Left renal cortex interstitium (tissue), 4 donors: ENCODE data around the gene P2RY8. TPM values are rescaled to one million over a fixed set of nuclear protein-coding genes. Genes with fewer than 3 reads are reported as not detected.
"Not testable (repeated sequence)": the region's sequence is repeated elsewhere in the genome, so short reads cannot be mapped to it uniquely, and the experiment has no call there.

Experiments
- DNase-seq, 4 donors: peaks; one replicate each; pipeline ENCODE4 v3.0.0-alpha.2; 2013; ENCODE audit warnings: low read depth in 4 of 4, low spot score in 2 of 4, missing footprints in 1 of 4
- polyA plus RNA-seq, 4 donors: library from polyadenylated mRNA; unstranded; fragments of 120-200 nt; gene quantifications; one replicate each; pipeline ENCODE4 v1.2.1, GENCODE V29; 2013; ENCODE audit not compliant: insufficient read length in 4 of 4

The P2RY8 gene
- polyA plus RNA-seq, 4 donors = 0.99 to 1.6 (median 1.4) TPM

DNA sequence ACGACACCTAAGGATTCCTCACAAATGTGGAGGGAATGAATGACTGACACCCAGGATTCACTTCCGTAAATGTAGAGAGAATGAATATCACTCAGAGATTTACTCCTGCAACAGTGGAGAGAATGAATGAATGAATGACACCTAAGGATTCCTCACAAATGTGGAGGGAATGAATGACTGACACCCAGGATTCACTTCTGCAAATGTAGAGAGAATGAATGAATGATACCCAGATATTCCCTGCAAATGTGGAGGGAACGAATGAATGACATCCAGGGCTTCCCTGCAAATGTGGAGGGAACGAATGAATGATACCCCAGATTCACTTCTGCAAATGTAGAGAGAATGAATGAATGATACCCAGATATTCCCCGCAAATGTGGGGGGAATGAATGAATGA, 47.6 kb downstream of the P2RY8 start:
- DNase-seq = not testable (repeated sequence)

- no peak for DNase-seq
These were observed 48.2 kb downstream of the P2RY8 start for GRCh38 chrX:1488745-1489144.

- no peak for DNase-seq
These were observed 48.8 kb downstream of the P2RY8 start for GRCh38 chrX:1488141-1488540.

DNA sequence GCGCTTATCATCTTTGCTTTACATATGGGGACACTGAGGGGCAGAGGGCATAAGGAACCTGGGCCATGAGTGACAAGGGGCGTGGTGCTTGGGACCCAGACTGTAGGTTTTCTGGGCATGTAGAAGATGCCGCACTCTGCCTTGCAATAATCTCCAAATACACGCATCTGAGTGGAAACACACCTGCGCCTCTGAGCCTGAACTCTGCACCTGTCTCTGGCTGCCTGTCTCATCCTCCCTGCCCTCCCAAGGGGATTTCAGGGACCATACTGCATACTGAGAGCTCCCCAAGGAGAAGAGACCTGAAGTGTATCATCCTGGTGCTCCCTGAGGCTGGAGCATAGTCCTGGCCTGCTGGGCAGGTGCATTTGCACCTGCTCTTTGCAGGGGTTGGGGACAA, 49.6 kb downstream of the P2RY8 start:
- DNase-seq = no peak

- no peak for DNase-seq
These were observed 50.1 kb downstream of the P2RY8 start for GRCh38 chrX:1486749-1487361.

GRCh38 chrX:1486177-1486576, 50.8 kb downstream of the P2RY8 start:
- no peak for DNase-seq

DNA sequence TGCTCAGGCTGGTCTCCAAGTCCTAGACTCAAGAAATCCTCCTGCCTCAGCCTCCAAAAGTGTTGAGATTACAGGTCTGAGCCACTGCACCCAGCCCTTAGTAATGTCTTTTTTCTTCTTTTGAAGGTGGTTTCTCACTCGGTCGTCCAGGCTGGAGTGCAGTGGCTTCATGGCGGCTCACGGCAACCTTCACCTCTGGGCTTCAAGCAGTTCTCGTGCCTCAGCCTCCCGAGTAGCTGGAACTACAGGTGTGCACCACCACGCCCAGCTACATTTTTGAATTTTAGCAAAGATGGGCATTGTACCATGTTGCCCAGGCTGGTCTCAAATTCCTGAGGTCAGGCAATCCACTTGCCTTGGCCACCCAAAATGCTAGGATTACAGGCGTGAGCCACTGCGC, 52.0 kb downstream of the P2RY8 start:
- DNase-seq = no peak

GRCh38 chrX:1484638-1485019, 52.4 kb downstream of the P2RY8 start:
- DNase-seq = no peak

DNA sequence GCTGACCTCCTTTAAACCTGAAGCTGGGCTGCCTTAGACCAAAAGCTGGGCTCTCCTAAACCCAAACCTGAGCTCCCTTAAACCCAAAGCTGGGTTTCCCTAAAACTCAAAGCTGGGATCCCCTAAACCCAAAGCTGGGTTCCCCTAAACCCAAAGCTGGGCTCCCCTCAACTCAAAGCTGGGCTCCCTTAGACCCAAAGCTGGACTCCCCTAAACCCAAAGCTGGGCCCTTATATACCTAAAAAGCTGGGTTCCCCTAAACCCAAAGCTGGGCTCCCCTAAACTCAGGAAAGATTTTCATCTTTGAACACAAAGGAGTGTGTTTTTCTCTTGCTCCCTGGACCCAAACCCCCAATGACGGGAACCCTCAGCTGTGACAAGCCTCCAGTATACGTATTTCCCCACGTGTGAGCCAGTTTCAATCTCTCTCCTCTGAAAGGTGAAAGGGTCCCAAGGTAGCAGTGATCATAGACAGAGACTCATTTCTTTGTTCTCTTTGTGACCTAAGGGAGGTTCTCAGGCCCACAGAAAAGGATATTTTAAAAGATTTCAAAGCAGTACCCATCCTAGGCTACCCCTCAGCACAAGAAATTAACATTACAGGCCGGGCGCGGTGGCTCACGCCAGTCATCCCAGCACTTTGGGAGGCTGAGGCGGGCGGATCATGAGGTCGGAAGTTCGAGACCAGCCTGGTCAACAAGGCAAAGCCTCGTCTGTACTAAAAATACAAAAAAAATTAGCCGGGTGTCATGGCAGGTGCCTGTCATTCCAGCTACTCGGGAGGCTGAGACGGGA, 52.9 kb downstream of the P2RY8 start:
- DNase-seq = no peak

- not testable (repeated sequence) for DNase-seq
These were observed 54.5 kb downstream of the P2RY8 start for GRCh38 chrX:1482530-1482928.

GRCh38 chrX:1481636-1482529, 55.1 kb downstream of the P2RY8 start:
- DNase-seq = peak in 1 of 4 donors; percentile 29

DNA sequence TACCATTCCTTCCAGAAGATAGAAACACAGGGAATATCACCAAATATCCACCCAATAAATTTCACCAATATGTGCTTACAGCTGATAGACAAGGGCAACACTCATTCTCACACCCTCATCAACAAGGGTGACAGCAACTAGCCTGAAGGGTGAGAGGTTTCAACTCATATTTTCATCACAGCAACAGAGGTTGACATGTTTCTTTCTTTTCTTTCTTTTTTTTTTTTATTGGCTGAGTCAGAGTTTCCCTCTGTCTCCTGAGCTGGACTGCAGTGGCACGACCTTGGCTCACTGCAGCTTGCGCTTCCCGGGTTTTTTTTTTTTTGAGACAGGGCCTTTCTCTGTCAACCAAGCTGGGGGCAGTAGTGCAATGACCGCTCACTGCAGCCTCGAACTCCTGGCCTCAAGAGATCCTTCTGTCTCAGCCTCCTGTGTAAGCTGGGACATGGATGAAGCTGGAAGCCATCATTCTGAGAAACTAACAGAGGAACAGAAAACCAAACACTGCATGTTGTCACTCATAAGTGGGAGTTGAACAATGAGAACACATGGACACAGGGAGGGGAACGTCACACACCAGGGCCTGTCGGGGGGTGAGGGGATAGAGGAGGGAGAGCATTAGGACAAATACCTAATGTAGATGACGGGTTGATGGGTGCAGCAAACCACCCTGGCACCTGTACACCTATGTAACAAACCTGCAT, 56.8 kb downstream of the P2RY8 start:
- no peak for DNase-seq

- DNase-seq = no peak
These were observed 59.1 kb downstream of the P2RY8 start for GRCh38 chrX:1477801-1478458.

DNA sequence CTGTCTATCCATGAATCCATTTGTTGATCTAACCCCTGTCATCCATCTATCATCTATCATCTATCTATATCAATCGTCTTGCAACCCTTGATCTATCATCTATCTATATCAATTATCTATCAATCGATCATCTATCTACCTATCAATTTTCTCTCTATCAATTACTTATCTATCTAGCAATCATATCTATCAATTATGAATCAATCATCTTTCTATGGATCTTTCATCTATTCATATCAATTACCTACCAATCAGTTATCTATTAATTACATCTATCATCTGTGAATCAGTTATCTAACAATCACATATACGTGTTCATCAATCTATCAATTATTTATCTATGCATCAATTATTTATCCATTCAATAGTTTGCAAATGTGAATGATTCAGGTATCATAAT, 59.8 kb downstream of the P2RY8 start:
- no peak for DNase-seq

DNA sequence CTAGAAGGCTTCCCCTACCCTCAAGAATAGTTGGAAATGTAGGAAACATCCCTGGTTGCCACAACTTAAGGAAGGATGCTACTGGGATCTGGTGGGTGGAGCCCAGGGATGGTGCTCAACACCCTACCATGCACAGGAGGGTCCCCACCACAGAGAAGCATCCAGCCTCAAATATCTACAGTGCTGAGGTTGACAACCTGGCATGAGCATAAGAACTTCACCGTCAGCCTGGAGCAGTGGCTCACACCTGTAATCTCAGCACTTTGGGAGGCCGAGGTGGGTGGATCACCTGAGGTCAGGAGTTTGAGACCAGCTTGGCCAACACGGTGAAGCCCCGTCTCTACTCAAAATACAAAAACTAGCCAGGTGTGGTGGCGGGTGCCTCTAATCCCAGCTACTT, 60.3 kb downstream of the P2RY8 start:
- no peak for DNase-seq

DNA sequence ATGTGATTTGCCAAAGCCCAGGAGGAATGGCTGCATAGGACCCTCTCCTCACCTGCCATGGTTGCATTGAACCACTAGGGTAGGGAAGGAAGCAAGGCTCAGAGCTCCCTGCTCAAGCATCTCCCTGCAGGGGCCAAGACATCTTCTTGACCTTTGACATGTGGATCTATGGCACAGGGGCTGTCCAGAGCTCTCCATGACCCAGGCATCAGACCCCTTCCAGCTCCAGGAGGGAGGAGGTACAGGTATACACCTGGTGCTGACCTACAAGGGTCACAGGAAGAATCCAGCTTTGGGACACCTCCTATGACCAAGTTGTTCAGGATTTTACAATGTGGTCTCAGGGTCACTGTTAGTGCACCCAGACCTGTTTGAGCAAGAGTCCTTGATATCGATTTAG, 61.1 kb downstream of the P2RY8 start:
- DNase-seq = no peak

GRCh38 chrX:1475481-1475880, 61.5 kb downstream of the P2RY8 start:
- DNase-seq = no peak

DNA sequence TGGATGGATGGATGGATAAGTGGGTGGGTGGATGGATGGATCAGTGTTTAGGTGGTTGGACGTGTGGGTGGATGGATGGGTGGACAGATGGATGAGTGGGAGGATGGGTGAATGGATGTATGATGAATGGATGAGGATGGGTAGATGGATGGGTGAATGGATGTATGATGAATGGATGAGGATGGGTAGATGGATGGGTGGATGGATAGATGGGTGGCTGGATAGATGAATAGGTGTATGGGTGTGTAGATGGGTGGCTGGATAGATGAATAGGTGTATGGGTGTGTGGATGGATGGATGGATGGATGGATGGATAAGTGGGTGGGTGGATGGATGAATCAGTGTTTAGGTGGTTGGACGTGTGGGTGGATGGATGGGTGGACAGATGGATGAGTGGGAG, 62.4 kb downstream of the P2RY8 start:
- not testable (repeated sequence) for DNase-seq

DNA sequence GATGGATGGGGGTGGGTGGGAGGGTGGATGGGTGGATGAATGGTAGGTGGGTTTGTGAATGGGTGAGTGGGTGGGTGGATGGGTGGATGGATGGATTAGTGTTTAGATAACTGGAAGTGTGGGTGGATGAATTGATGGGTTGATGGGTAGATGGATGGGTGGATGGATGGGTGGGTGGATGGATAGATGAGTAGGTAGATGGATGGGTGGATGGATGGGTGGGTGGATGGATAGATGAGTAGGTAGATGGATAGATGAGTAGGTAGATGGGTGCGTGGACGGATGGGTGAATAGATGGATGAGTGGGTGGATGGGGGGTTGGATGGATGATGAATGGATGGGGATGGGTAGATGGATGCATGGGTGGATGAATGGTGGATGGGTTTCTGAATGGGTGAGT, 64.0 kb downstream of the P2RY8 start:
- no peak for DNase-seq

DNA sequence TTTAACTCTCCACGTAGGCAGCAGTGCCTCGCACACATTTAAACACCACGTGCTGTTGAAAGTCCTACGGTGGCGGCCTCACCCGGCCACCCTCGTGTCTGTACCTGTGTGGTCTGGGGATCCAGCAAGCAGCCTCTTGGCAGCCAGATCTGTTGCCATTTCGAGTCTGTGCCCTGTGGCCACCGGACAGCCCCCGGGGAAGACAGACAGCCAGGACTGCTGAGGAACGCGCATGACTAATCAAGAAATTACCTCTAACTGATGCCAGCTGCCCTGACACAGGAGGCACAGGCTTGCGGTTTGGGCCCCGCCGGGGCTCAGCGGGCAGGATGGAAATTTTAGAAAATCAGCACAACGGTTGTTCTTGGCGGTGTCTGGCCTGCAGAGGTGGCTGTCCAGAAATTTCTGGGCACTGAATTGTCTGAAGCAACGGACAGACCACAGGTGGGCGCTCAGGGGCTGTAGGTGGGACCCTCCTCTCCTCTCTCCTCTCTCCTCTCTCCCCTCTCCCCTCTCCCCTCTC, 68.7 kb downstream of the P2RY8 start:
- DNase-seq = no peak
